IMR-90 (cell line): ENCODE measurements around the gene EHD4. TPM values are rescaled to one million over a fixed set of nuclear protein-coding genes. Genes with fewer than 3 reads are reported as not detected.

Experiments
- ATAC-seq: fragments of 200-7000 bp; cut with Tn5 transposase; 2 replicates; pipeline ENCODE4 v1.9.1; 2020; ENCODE audit warnings: low read depth, mild to moderate bottlenecking, moderate library complexity
- BruUV-seq: library from RNA; stranded (reverse); fragments of 400-500 nt; replicated peaks from 2 replicates; lab custom pipeline; 2021; lab: Mats Ljungman, UMichigan
- CTCF ChIA-PET: fragments of 300-600 bp; formaldehyde crosslinking; extraction: SDS; loops from one replicate; lab custom pipeline; 2021; ENCODE audit warnings: antibody characterized with exemption; lab: Yijun Ruan, JAX
- POLR2A ChIA-PET: fragments of 300-600 bp; sonication (Branson Sonifier 250); formaldehyde crosslinking; loops from one replicate; lab custom pipeline; 2022; ENCODE audit warnings: antibody characterized with exemption; ENCODE audit not compliant: unreplicated experiment; lab: Charles Lee
- DNase-seq: peaks from one replicate; pipeline ENCODE4 v3.0.0; 2013
- H2AFZ ChIP-seq: replicated peaks from 2 replicates; pipeline ENCODE3; 2013; ENCODE audit warnings: low read length, mild to moderate bottlenecking; ENCODE audit not compliant: poor library complexity
- H2AK5ac ChIP-seq: 2 replicates; pipeline ENCODE4 v1.6.1; 2013; ENCODE audit warnings: low read depth, low read length, inconsistent platforms
- H2AK9ac ChIP-seq: replicated peaks from 2 replicates; pipeline ENCODE3; 2013; ENCODE audit warnings: mild to moderate bottlenecking, low read depth, low read length, moderate library complexity; ENCODE audit not compliant: poor library complexity
- H2BK120ac ChIP-seq: 2 replicates; pipeline ENCODE4 v1.6.1; 2013; ENCODE audit warnings: low read depth, low read length, inconsistent platforms
- H2BK15ac ChIP-seq: 3 replicates; pipeline ENCODE4 v1.6.1; 2013; ENCODE audit warnings: low read depth, low read length, inconsistent platforms
- H2BK20ac ChIP-seq: 2 replicates; pipeline ENCODE4 v1.6.1; 2013; ENCODE audit warnings: low read depth, mild to moderate bottlenecking, inconsistent platforms, low read length, moderate library complexity
- H2BK5ac ChIP-seq: 2 replicates; pipeline ENCODE4 v1.6.1; 2013; ENCODE audit warnings: mild to moderate bottlenecking, low read depth, low read length, inconsistent platforms; ENCODE audit not compliant: poor library complexity, severe bottlenecking
- H3K14ac ChIP-seq: replicated peaks from 2 replicates; pipeline ENCODE4 v1.6.1; 2013; ENCODE audit warnings: low read depth, low read length, inconsistent platforms
- H3K18ac ChIP-seq: 2 replicates; pipeline ENCODE4 v1.6.1; 2013; ENCODE audit warnings: low read depth, low read length, control low read depth
- H3K23ac ChIP-seq: 2 replicates; pipeline ENCODE4 v1.6.1; 2013; ENCODE audit warnings: low read depth, low read length, inconsistent platforms
- H3K27ac ChIP-seq: 2 replicates; pipeline ENCODE4 v1.5.1; 2013; ENCODE audit warnings: mild to moderate bottlenecking, control low read depth, low read length; ENCODE audit not compliant: insufficient read depth
- H3K27me3 ChIP-seq: 2 replicates; pipeline ENCODE4 v1.6.1; 2013; ENCODE audit warnings: low read length; ENCODE audit not compliant: control insufficient read depth, insufficient read depth
- H3K36me3 ChIP-seq: 2 replicates; pipeline ENCODE4 v1.6.1; 2013; ENCODE audit warnings: low read length, mixed read lengths; ENCODE audit not compliant: control insufficient read depth, insufficient read depth
- H3K4ac ChIP-seq: 2 replicates; pipeline ENCODE4 v1.6.1; 2013; ENCODE audit warnings: low read depth, low read length, inconsistent platforms
- H3K4me1 ChIP-seq: 2 replicates; pipeline ENCODE4 v1.6.1; 2013; ENCODE audit warnings: low read length, mixed read lengths; ENCODE audit not compliant: control insufficient read depth, insufficient read depth
- H3K4me2 ChIP-seq: 2 replicates; pipeline ENCODE4 v1.6.1; 2013; ENCODE audit warnings: low read depth, mild to moderate bottlenecking, control low read depth, low read length, moderate library complexity
- H3K4me3 ChIP-seq: 2 replicates; pipeline ENCODE4 v1.5.1; 2013; ENCODE audit warnings: low read depth, mild to moderate bottlenecking, control low read depth, low read length, moderate library complexity; ENCODE audit not compliant: insufficient read depth
- H3K56ac ChIP-seq: 2 replicates; pipeline ENCODE4 v1.6.1; 2013; ENCODE audit warnings: low read length, inconsistent platforms; ENCODE audit not compliant: insufficient read depth; ENCODE audit errors: extremely low read depth
- H3K79me1 ChIP-seq, 2 experiments: 2 replicates each; pipeline ENCODE4 v1.6.1; 2013; ENCODE audit warnings: low read length in 2 of 2, inconsistent platforms in 1 of 2, low read depth in 1 of 2
- H3K9ac ChIP-seq: 2 replicates; pipeline ENCODE4 v1.6.1; 2013; ENCODE audit warnings: low read depth, low read length, control low read depth
- H3K9me1 ChIP-seq: 2 replicates; pipeline ENCODE4 v1.6.1; 2013; ENCODE audit warnings: low read length, inconsistent platforms; ENCODE audit not compliant: insufficient read depth
- H3K9me3 ChIP-seq: 2 replicates; pipeline ENCODE4 v1.6.1; 2013; ENCODE audit warnings: low read length; ENCODE audit not compliant: control insufficient read depth, insufficient read depth
- H4K20me1 ChIP-seq: 2 replicates; pipeline ENCODE4 v1.6.1; 2013; ENCODE audit warnings: low read length, inconsistent platforms; ENCODE audit not compliant: insufficient read depth
- H4K5ac ChIP-seq: 2 replicates; pipeline ENCODE4 v1.6.1; 2013; ENCODE audit warnings: mild to moderate bottlenecking, low read depth, low read length, control low read depth
- H4K8ac ChIP-seq, 2 experiments: 2 replicates each; pipeline ENCODE4 v1.6.1; 2013; ENCODE audit warnings: low read depth in 2 of 2, low read length in 2 of 2, control low read depth in 1 of 2, inconsistent platforms in 1 of 2
- H4K91ac ChIP-seq: 2 replicates; pipeline ENCODE4 v1.6.1; 2013; ENCODE audit warnings: low read depth, low read length, inconsistent platforms; ENCODE audit not compliant: insufficient read depth
- CEBPB ChIP-seq: IDR thresholded peaks from 2 replicates; pipeline ENCODE4 v1.6.1; 2012; ENCODE audit warnings: low read depth, low read length, improper control_type of control experiment
- CTCF ChIP-seq: conservative IDR thresholded peaks from 2 replicates; pipeline ENCODE4 v1.5.1; 2012; ENCODE audit warnings: mild to moderate bottlenecking, low read depth, low read length, improper control_type of control experiment
- FOS ChIP-seq: fragments of 150-350 bp; IDR thresholded peaks from 2 replicates; pipeline ENCODE4 v1.6.1; 2016; ENCODE audit warnings: low read depth, low read length
- MAZ ChIP-seq: IDR thresholded peaks from 2 replicates; pipeline ENCODE4 v1.6.1; 2012; ENCODE audit warnings: low read depth, mild to moderate bottlenecking, low read length, improper control_type of control experiment, moderate library complexity, borderline replicate concordance
- NFE2L2 ChIP-seq: fragments of 150-350 bp; IDR thresholded peaks from 2 replicates; pipeline ENCODE4 v1.6.1; 2016; ENCODE audit warnings: low read depth, mild to moderate bottlenecking, low read length
- RFX5 ChIP-seq: IDR thresholded peaks from 2 replicates; pipeline ENCODE4 v1.8.0; 2012; ENCODE audit warnings: low read depth, mild to moderate bottlenecking, low read length, moderate library complexity
- SMC3 ChIP-seq: fragments of 150-350 bp; IDR thresholded peaks from 2 replicates; pipeline ENCODE4 v1.6.1; 2016; ENCODE audit warnings: low read depth, mild to moderate bottlenecking, antibody characterized with exemption, low read length, moderate library complexity
- WGBS, 2 experiments: methylation state at CpG; one replicate each; pipeline versions ENCODE4 v1.1.5 to v1.1.7; 2013; ENCODE audit warnings: missing lambda C conversion rate in 2 of 2; ENCODE audit not compliant: insufficient read length in 1 of 2; ENCODE audit errors: extremely low coverage in 2 of 2; 5-methylcytosine and 5-hydroxymethylcytosine counted together
- dilution Hi-C: fragments of 300-500 bp; cut with HindIII; formaldehyde crosslinking; loops from one replicate; pipeline ENCODE4 v1.14.3; 2018; ENCODE audit warnings: low sequenced_read_pairs; ENCODE audit not compliant: unreplicated experiment
- in situ Hi-C: fragments of 300-500 bp; cut with MboI; formaldehyde crosslinking; loops from 3 replicates; pipeline ENCODE4 v1.14.3; 2019; ENCODE audit warnings: low sequenced_read_pairs, inconsistent platforms, mixed read lengths
- intact Hi-C: fragments of 100-400 bp; cut with micrococcal nuclease; formaldehyde crosslinking; loops from 2 replicates; pipeline ENCODE4 v1.10.0; 2022
- polyA plus RNA-seq, 3 experiments: library from polyadenylated mRNA; depleted of rRNA; stranded (reverse); fragments of >200 nt; gene quantifications; 2 replicates each; pipeline ENCODE4 v1.2.3, GENCODE V29; 2012; ENCODE audit warnings: low replicate concordance in 1 of 3
- total RNA-seq: library from RNA; depleted of rRNA; stranded (reverse); fragments of >200 nt; gene quantifications from 2 replicates; pipeline ENCODE4 v1.2.3, GENCODE V29; 2012

Gene EHD4
- total and polyA plus RNA-seq, 2 of the 4 experiments (the other 2 are of a cell fraction): 21.0 to 29.0 TPM

- H2BK15ac ChIP-seq: no peak overlapping the region
- no peak overlapping the region for H4K8ac ChIP-seq
- H3K4me3 ChIP-seq: no peak overlapping the region
- DNase-seq (no peak), ATAC-seq (no peak)
- no peak overlapping the region for H3K27ac ChIP-seq
- no peaks in the 10 kb centered on the region for H3K36me3 ChIP-seq
- H2BK120ac ChIP-seq: no peak overlapping the region
- no peak overlapping the region for H3K14ac ChIP-seq
- WGBS, 2 experiments: 65% methylated on average over 3 of the region's 5 CpGs; no CpG with 5 or more reads in 1 of the 2 experiments
- BruUV-seq: no TSS peak
- no peak overlapping the region for H2AK9ac ChIP-seq
- H3K4me2 ChIP-seq: no peak overlapping the region
- no peak overlapping the region for H3K56ac ChIP-seq
- TF ChIP-seq FOS (no peak), NFE2L2 (no peak), CTCF (no peak), CEBPB (no peak), SMC3 (no peak), RFX5 (no peak), MAZ (no peak)
- ChIA-PET CTCF (no interaction called here), POLR2A (no interaction called here)
- peaks cover 4% of the 10 kb centered on the region; the same call in 1 of the 2 replicates for H3K9me3 ChIP-seq
- no peak overlapping the region for H4K91ac ChIP-seq
- peaks cover 48% of the 10 kb centered on the region for H3K27me3 ChIP-seq
- H2AFZ ChIP-seq: no peak overlapping the region
- no peak overlapping the region for H3K18ac ChIP-seq
- H2BK20ac ChIP-seq: no peak overlapping the region
- no peak overlapping the region for H3K23ac ChIP-seq
- H2BK5ac ChIP-seq: no peak overlapping the region
- dilution Hi-C loops (no loop called here), in situ Hi-C loops (no loop called here), intact Hi-C loops (no loop called here)
- no peak overlapping the region for H2AK5ac ChIP-seq
- no peak overlapping the region for H4K5ac ChIP-seq
- no peaks in the 10 kb centered on the region for H3K4me1 ChIP-seq
- no peak overlapping the region for H3K4ac ChIP-seq
- no peaks in the 10 kb centered on the region for H4K20me1 ChIP-seq
- no peak overlapping the region for H3K9ac ChIP-seq
- no peaks in the 10 kb centered on the region for H3K9me1 ChIP-seq
- H3K79me1 ChIP-seq: no peaks in the 10 kb centered on the region
Observed at GRCh38 chr15:42021593-42021992, 49.2 kb upstream of the EHD4 start.
